ENCODE data around the gene EIF3B.
"Not testable (repeated sequence)": the region's sequence is repeated elsewhere in the genome, so short reads cannot be mapped to it uniquely, and the experiment has no call there.

The EIF3B gene

GRCh38 chr7:2354186-2354938 lies at the start of gene EIF3B:
Gene EIF3B, plus strand, starts transcription at chr7:2354827. Its CDS starts 95 bp downstream, at chr7:2354922.
- peak; percentile 92 to 98 for DNase-seq

- DNase-seq = not testable (repeated sequence)
These were observed 49.4 kb upstream of the EIF3B start for GRCh38 chr7:2305258-2305657.

- DNase-seq = no peak
These were observed 47.9 kb upstream of the EIF3B start for GRCh38 chr7:2306688-2307087.

GRCh38 chr7:2307690-2308107 lies 46.9 kb upstream of the EIF3B start:
- peak in 1 of 2 donors; percentile 56 for DNase-seq

DNA sequence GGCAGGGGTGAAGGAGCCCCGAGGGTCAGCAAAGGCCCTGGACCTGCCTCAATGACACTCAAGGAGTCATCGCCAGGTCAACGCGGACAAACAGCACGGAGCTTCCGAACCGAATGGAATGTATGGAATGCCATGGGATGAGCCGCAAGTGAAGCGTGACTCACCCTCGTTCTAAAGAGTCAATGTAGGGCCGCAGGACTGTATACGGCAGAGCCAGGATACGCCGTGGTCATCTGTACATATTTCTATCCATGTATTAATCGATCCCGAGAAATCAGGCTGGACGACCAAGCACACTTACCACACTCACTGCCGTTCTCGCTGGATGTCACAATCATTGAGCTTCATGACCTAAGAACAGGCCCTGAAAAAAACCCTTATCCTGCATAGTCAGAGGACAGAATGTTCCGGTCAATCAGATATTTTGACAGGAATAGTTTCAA lies 44.7 kb upstream of the EIF3B start:
- no peak for DNase-seq

DNA sequence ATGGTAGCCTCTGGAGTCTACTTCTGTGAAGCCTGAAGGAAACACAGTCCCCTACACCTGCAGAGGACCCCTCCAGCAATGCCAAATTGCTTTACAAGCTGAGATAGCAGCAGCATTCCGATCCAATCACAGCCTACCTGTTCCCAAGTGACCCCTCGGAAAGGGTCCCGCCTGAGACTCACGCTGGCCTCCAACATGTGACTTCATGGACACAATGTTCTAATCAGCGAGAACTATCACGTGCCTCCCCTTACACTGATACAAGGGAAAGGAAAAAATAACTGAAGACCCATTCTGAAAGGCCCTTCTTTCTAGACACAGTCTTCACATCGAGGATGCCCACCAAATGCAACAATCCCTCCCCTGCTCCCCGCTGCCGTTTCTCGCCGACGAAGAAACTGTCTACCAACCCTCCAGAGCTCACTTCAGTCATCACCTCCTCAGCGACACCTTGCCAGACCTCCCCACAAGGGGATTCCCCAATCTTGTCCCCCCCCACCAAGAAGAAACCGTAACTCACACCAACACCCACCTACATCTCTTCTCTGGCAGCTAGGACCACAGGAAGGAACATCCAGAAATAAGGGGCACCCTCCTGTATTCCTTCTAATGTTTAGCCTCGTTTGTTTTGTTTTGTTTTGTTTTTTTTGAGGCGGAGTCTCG lies 42.2 kb upstream of the EIF3B start:
- DNase-seq = no peak

DNA sequence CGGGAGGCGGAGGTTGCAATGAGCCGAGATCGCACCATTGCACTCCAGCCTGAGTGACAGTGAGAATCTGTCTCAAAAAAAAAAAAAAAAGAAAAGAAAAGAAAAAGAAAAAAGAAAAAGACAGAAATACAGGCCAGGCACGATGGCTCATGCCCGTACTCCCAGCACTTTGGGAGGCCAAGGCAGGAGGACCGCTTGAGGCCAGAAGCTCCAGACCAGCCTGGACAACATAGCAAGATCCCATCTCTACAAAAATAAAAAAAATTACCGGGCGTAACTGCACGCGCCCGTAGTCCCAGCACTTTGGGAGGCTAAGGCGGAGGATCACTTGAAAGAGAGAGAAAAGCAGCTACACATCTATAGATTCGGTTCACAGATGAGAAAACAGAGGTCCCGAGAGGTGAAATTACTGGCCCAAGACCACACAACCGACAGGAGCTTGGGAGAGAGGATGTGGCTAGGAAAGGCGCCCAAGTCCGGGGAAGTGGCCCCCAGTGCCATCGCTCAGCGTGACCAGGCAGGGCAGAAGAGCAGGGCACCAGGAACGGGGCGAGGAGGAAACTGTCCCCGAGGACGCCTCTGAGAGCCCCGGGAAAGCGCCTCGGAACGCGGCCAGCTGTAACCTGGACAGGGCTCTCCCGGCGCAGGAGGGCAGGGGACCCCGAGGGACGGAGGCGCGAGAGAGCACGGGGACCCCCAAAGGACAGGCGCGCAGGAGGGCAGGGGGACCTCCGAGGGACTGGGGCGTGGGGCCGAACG lies 41.0 kb upstream of the EIF3B start:
- DNase-seq = peak in 1 of 2 donors; percentile 61

- peak; percentile 75 to 95 for DNase-seq
These were observed 40.2 kb upstream of the EIF3B start, which contains the start of gene SNX8 for GRCh38 chr7:2314209-2314955. Gene SNX8, minus strand, starts transcription at chr7:2314441. Its CDS starts 20 bp downstream, at chr7:2314421.

GRCh38 chr7:2314956-2315530 lies 39.6 kb upstream of the EIF3B start:
- not testable (repeated sequence) for DNase-seq

- no peak for DNase-seq
These were observed 38.8 kb upstream of the EIF3B start for GRCh38 chr7:2315787-2316186.

GRCh38 chr7:2316578-2316977 lies 38.0 kb upstream of the EIF3B start:
- DNase-seq = no peak

DNA sequence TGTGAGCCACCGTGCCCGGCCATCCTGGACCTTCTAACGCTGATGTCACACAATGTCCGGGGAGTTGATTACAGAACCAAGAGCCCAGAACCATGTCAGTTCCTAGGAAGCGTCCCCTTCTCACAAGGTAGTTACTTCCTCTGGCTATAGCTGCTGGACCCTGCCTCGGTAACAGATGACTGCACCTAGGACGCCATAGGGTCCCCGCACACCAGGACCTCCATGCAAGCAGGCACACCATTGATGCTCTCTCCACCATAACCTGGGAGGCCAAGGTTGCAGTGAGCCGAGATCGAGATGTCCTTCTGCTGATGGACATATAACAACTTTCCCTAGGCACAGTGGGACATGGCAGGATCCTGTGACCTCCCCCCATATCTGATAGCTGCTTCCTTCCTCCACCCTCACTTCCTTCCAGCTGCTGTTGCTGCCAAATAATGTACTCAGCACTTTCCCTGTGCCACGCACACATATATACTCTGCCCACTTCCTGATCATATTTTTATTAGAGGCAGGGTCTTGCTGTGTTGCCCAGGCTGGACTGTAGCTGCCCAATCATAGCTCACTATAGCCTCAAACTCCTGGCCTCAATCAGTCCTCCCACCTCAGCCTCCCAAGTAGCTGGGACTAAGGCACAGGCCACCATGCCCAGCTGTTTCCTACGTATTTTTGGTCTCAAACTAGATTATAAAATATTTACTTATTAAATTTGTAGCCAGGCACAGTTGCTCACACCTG lies 36.9 kb upstream of the EIF3B start:
- no peak for DNase-seq

GRCh38 chr7:2321020-2321419 lies 33.6 kb upstream of the EIF3B start:
- no peak for DNase-seq

GRCh38 chr7:2325162-2325561 lies 29.5 kb upstream of the EIF3B start:
- DNase-seq = peak in 1 of 2 donors; percentile 51

- peak in 1 of 2 donors; percentile 86 for DNase-seq
These were observed 27.7 kb upstream of the EIF3B start for GRCh38 chr7:2326951-2327350.

DNA sequence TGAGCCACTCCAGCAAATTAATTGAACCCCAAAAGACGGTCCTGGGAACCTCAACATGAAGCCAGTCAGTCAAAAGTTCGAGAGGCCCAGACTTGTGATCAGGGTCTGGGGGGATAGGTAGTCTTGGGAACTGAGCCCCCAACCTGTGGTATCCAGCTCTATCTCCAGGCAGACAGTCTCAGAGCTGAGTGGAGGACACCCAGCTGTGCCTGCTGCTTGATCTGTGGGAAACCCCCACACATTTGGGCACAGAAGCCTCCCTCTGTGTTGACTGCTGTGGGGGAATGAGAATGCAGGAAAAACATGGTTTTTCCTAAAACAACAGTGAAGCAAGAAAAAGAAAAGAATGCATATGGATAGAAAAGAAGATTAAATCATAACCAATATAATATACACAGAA lies 24.1 kb upstream of the EIF3B start:
- DNase-seq = no peak

DNA sequence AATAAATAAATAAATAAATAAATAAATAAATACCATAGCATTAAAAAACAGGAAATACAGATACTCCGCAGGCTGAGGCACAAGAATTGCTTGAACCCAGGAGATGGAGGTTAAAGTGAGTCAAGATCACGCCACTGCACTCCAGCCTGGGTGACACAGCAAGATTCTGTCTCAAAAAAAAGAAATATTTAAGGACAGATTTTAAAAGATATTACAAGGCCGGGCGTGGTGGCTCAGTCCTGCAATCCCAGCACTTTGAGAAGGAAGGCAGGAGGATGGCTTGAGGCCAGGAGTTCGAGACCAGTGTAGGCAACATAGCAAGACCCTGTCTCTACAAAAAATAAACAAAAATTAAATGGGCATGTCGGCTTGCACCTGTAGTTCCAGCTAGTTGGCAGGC lies 22.9 kb upstream of the EIF3B start:
- no peak for DNase-seq

DNA sequence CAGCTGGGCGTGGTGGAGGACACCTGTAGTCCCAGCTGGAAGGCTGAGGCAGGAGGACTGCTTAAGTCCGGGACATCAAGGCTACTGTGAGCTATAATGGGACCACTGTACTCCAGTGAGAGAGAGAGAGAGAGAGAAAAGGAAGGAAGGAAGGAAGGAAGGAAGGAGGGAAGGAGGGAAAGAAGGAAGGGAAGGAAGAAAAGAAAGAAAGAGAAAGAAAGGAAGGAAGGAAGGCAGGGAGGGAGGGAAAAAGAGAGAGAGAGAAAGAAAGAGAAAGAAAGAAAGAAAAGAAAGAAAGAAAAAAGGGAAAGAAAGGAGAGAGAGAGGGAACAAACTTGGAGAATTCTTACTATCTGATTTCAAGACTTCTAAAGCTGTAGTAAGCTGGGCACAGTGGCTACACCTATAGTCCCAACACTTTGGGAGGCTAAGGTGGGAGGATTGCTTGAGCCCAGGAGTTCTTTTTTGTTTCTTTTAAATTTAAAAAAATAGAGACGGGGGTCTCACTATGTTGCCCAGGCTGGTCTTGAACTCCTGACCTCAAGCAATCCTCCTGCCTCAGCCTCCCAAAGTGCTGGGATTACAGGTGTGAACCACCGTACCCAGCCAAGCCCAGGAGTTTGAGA lies 21.9 kb upstream of the EIF3B start:
- not testable (repeated sequence) for DNase-seq

GRCh38 chr7:2336626-2337299 lies 17.9 kb upstream of the EIF3B start:
- DNase-seq = no peak

- not testable (repeated sequence) for DNase-seq
These were observed 7.1 kb upstream of the EIF3B start for GRCh38 chr7:2347351-2348063.

Measured in bone marrow (tissue), 2 donors.